ENCODE measurements around the gene TSHZ2.
"Not testable (repeated sequence)": the region's sequence is repeated elsewhere in the genome, so short reads cannot be mapped to it uniquely, and the experiment has no call there.

TSHZ2 gene

GRCh38 chr20:53087037-53087777 is 115.0 kb downstream of the TSHZ2 start:
- H3K27ac ChIP-seq = no peak overlapping the region
- TF ChIP-seq CTCF (IDR thresholded peaks at IDR 0.05) = no peak
- no peak overlapping the region for H3K4me3 ChIP-seq
- no peak for DNase-seq (ENCODE audit: low spot score)

GRCh38 chr20:53088786-53089185 is 116.6 kb downstream of the TSHZ2 start:
- DNase-seq (ENCODE audit: low spot score) = no peak
- TF ChIP-seq CTCF (IDR thresholded peaks at IDR 0.05) = no peak
- Histone ChIP-seq H3K27ac (no peak overlapping the region), H3K4me3 (no peak overlapping the region)

GRCh38 chr20:53089851-53090250 is 117.7 kb downstream of the TSHZ2 start:
- not testable (repeated sequence) for H3K4me3 ChIP-seq; DNase-seq (ENCODE audit: low spot score)
- peak overlapping the region in 1 of 2 donors; percentile 9 for H3K27ac ChIP-seq

GRCh38 chr20:53091789-53092188 is 119.6 kb downstream of the TSHZ2 start:
- no peak overlapping the region for H3K4me3 ChIP-seq
- DNase-seq (ENCODE audit: low spot score) = no peak
- TF ChIP-seq CTCF (IDR thresholded peaks at IDR 0.05) = no peak
- H3K27ac ChIP-seq = no peak overlapping the region

- no peak for TF ChIP-seq CTCF (IDR thresholded peaks at IDR 0.05)
- DNase-seq (ENCODE audit: low spot score) = no peak
- Histone ChIP-seq H3K27ac (no peak overlapping the region), H3K4me3 (no peak overlapping the region)
Measured at GRCh38 chr20:53092772-53093300, 120.7 kb downstream of the TSHZ2 start.

- Histone ChIP-seq H3K27ac (no peak overlapping the region), H3K4me3 (no peak overlapping the region)
- no peak for TF ChIP-seq CTCF (IDR thresholded peaks at IDR 0.05)
- DNase-seq (ENCODE audit: low spot score) = no peak
Measured at GRCh38 chr20:53097371-53097770, 125.2 kb downstream of the TSHZ2 start.

- no peak for TF ChIP-seq CTCF (IDR thresholded peaks at IDR 0.05)
- H3K27ac ChIP-seq = no peak overlapping the region
- DNase-seq (ENCODE audit: low spot score) = no peak
- H3K4me3 ChIP-seq = no peak overlapping the region
Measured at GRCh38 chr20:53097791-53098190, 125.6 kb downstream of the TSHZ2 start.

All from coronary artery (tissue), 2 donors.